HCT116 (cell line): ENCODE results near the gene PJA2. TPM values are rescaled to one million over a fixed set of nuclear protein-coding genes. Genes with fewer than 3 reads are reported as not detected.

Experiments
- ATAC-seq: fragments of 200-7000 bp; cut with Tn5 transposase; 2 replicates; pipeline ENCODE4 v1.9.1; 2020; ENCODE audit warnings: mild to moderate bottlenecking, moderate library complexity
- BruUV-seq: library from RNA; stranded (reverse); fragments of 400-500 nt; replicated peaks from 2 replicates; lab custom pipeline; 2021; lab: Mats Ljungman, UMichigan
- CTCF ChIA-PET: fragments of 300-600 bp; sonication (Branson Sonifier 250); formaldehyde crosslinking; loops from one replicate; lab custom pipeline; 2021; ENCODE audit warnings: antibody characterized with exemption; lab: Charles Lee
- POLR2A ChIA-PET: fragments of 300-600, 350-600 bp; sonication (Branson Sonifier 250); formaldehyde crosslinking; loops from one replicate; lab custom pipeline; 2021; ENCODE audit warnings: antibody characterized with exemption; lab: Charles Lee
- RAD21 ChIA-PET, 2 experiments: fragments of 300-600 bp; sonication (Branson Sonifier 250); formaldehyde crosslinking; loops; one replicate each; lab custom pipeline; 2023; ENCODE audit warnings: low total read pairs in 2 of 2; ENCODE audit not compliant: uncharacterized antibody in 2 of 2, unreplicated experiment in 2 of 2, low non-redundant PET in 1 of 2; lab: Charles Lee
- DNase-seq: peaks from one replicate; pipeline ENCODE4 v3.0.0-alpha.2; 2010; ENCODE audit warnings: low read depth, low spot score
- H2AFZ ChIP-seq: fragments of 200-600 bp; shearing (Covaris generic), sonication (generic); 2 replicates; pipeline ENCODE4 v1.6.1; 2017; ENCODE audit warnings: low read depth, mixed run types, mixed read lengths, antibody characterized with exemption, low read length; ENCODE audit not compliant: poor library complexity, severe bottlenecking
- H3K27ac ChIP-seq: 2 replicates; pipeline ENCODE4 v1.5.1; 2012; ENCODE audit warnings: low read depth, low read length
- H3K27me3 ChIP-seq: fragments of 200-600 bp; sonication (generic); 2 replicates; pipeline ENCODE4 v1.6.1; 2016; ENCODE audit warnings: mixed run types, low read length, mixed read lengths; ENCODE audit not compliant: insufficient read depth
- H3K36me3 ChIP-seq, 2 experiments: fragments of 200-500 bp in 1 of 2; fragments of 200-600 bp in 1 of 2; sonication (Bioruptor generic) in 1 of 2; sonication (generic) in 1 of 2; 2 replicates each; pipeline versions ENCODE4 v1.5.1 to v1.6.1; 2014 to 2016; ENCODE audit warnings: low read length in 2 of 2, inconsistent platforms in 1 of 2, mixed read lengths in 1 of 2, mixed run types in 1 of 2; ENCODE audit not compliant: insufficient read depth in 2 of 2, control insufficient read depth in 1 of 2
- H3K4me1 ChIP-seq, 2 experiments: fragments of 200-600 bp in 1 of 2; sonication (generic) in 1 of 2; 2 replicates each; pipeline versions ENCODE4 v1.5.1 to v1.6.1; 2012 to 2017; ENCODE audit warnings: low read length in 2 of 2, inconsistent platforms in 1 of 2, mild to moderate bottlenecking in 1 of 2, mixed read lengths in 1 of 2, mixed run types in 1 of 2, moderate library complexity in 1 of 2; ENCODE audit not compliant: insufficient read depth in 2 of 2, control insufficient read depth in 1 of 2
- H3K4me2 ChIP-seq: fragments of 200-600 bp; sonication (generic); 2 replicates; pipeline ENCODE4 v1.6.1; 2017; ENCODE audit warnings: mixed run types, low read length, mixed read lengths
- H3K4me3 ChIP-seq, 2 experiments: fragments of 200-600 bp in 1 of 2; sonication (generic) in 1 of 2; replicated peaks in 1 of 2; 2 replicates each; pipeline ENCODE4 v1.5.1; 2011 to 2016; ENCODE audit warnings: low read length in 2 of 2, control low read depth in 1 of 2, low read depth in 1 of 2, mild to moderate bottlenecking in 1 of 2, mixed read lengths in 1 of 2, mixed run types in 1 of 2
- H3K79me2 ChIP-seq: fragments of 200-600 bp; sonication (generic); 2 replicates; pipeline ENCODE4 v1.6.1; 2017; ENCODE audit warnings: mild to moderate bottlenecking, mixed run types, low read length, moderate library complexity, mixed read lengths; ENCODE audit not compliant: insufficient read depth
- H3K9ac ChIP-seq: fragments of 200-600 bp; sonication (generic); 2 replicates; pipeline ENCODE4 v1.6.1; 2016; ENCODE audit warnings: low read length, mixed read lengths
- H3K9me2 ChIP-seq: fragments of 200-600 bp; sonication (generic), shearing (Covaris generic); 2 replicates; pipeline ENCODE4 v1.6.1; 2017; ENCODE audit warnings: mixed run types, mild to moderate bottlenecking, moderate library complexity; ENCODE audit not compliant: insufficient read depth
- H3K9me3 ChIP-seq, 2 experiments: fragments of 200-500 bp in 1 of 2; fragments of 200-600 bp in 1 of 2; sonication (Bioruptor generic) in 1 of 2; sonication (generic) in 1 of 2; 2 replicates each; pipeline ENCODE4 v1.6.1; 2014 to 2017; ENCODE audit warnings: low read length in 2 of 2, mixed read lengths in 2 of 2, inconsistent platforms in 1 of 2, low read depth in 1 of 2, mild to moderate bottlenecking in 1 of 2, mixed run types in 1 of 2, moderate library complexity in 1 of 2; ENCODE audit not compliant: control insufficient read depth in 1 of 2, insufficient read depth in 1 of 2
- H4K20me1 ChIP-seq: fragments of 200-600 bp; sonication (generic), shearing (Covaris generic); 2 replicates; pipeline ENCODE4 v1.6.1; 2017; ENCODE audit warnings: mixed run types, mild to moderate bottlenecking, moderate library complexity; ENCODE audit not compliant: insufficient read depth
- CBX3 ChIP-seq: IDR thresholded peaks from 2 replicates; pipeline ENCODE4 v1.6.1; 2012; ENCODE audit warnings: low read depth
- CEBPB ChIP-seq: IDR thresholded peaks from 2 replicates; pipeline ENCODE4 v1.6.1; 2012; ENCODE audit warnings: low read depth
- CTCF ChIP-seq, 3 experiments: fragments of 200-600 bp in 1 of 3; sonication (generic) in 1 of 3; IDR thresholded peaks in 2 of 3; conservative IDR thresholded peaks in 1 of 3; 2 replicates each; pipeline ENCODE4 v1.5.1; 2012 to 2017; ENCODE audit warnings: low read depth in 2 of 3, low read length in 2 of 3, antibody characterized with exemption in 1 of 3, borderline replicate concordance in 1 of 3, control low read depth in 1 of 3, mild to moderate bottlenecking in 1 of 3, mixed read lengths in 1 of 3, mixed run types in 1 of 3, moderate library complexity in 1 of 3; ENCODE audit not compliant: insufficient read depth in 1 of 3
- ELF1 ChIP-seq: IDR thresholded peaks from 2 replicates; pipeline ENCODE4 v1.6.1; 2012; ENCODE audit warnings: low read depth, borderline replicate concordance
- EZH2 ChIP-seq: fragments of 200-600 bp; sonication (generic); IDR thresholded peaks from 2 replicates; pipeline ENCODE4 v1.6.1; 2017; ENCODE audit warnings: antibody characterized with exemption, mixed run types
- EZH2phosphoT487 ChIP-seq: fragments of 200-600 bp; IDR thresholded peaks from 2 replicates; pipeline ENCODE4 v1.6.1; 2018; ENCODE audit warnings: antibody characterized with exemption, borderline replicate concordance
- MAX ChIP-seq: IDR thresholded peaks from 2 replicates; pipeline ENCODE4 v1.6.1; 2012
- POLR2A ChIP-seq: IDR thresholded peaks from 2 replicates; pipeline ENCODE4 v1.7.0; 2011; ENCODE audit warnings: borderline replicate concordance; ENCODE audit not compliant: insufficient read depth, insufficient read length; ENCODE audit errors: extremely low read depth
- POLR2AphosphoS5 ChIP-seq: IDR thresholded peaks from 2 replicates; pipeline ENCODE4 v1.6.1; 2011; ENCODE audit warnings: mild to moderate bottlenecking, low read depth, low read length, moderate library complexity
- SIN3A ChIP-seq: IDR thresholded peaks from 2 replicates; pipeline ENCODE4 v1.6.1; 2012; ENCODE audit warnings: low read depth
- SP1 ChIP-seq: IDR thresholded peaks from 2 replicates; pipeline ENCODE4 v1.6.1; 2012; ENCODE audit warnings: low read depth
- SRF ChIP-seq: IDR thresholded peaks from 2 replicates; pipeline ENCODE4 v1.6.1; 2012; ENCODE audit warnings: low read depth
- TCF7L2 ChIP-seq: IDR thresholded peaks from 2 replicates; pipeline ENCODE4 v1.7.0; 2011; ENCODE audit warnings: borderline replicate concordance, inconsistent platforms; ENCODE audit not compliant: insufficient read depth, insufficient read length; ENCODE audit errors: extremely low read depth
- ZFX ChIP-seq: fragments of 450-650 bp; IDR thresholded peaks from 2 replicates; pipeline ENCODE4 v1.6.1; 2017
- ZNF274 ChIP-seq: fragments of 200-500 bp; sonication (Bioruptor generic); IDR thresholded peaks from 2 replicates; pipeline ENCODE4 v1.6.1; 2014; ENCODE audit warnings: mild to moderate bottlenecking, low read depth, low read length, inconsistent platforms
- intact Hi-C: fragments of 100-400 bp; cut with micrococcal nuclease; formaldehyde crosslinking; loops from 2 replicates; pipeline ENCODE4 v1.10.0; 2022
- total RNA-seq: library from RNA; stranded (reverse); gene quantifications from one replicate; pipeline ENCODE4 v1.2.1, GENCODE V29; 2021; ENCODE audit not compliant: unreplicated experiment
- TF ChIP-seq, protein P1 (sequence below): IDR thresholded peaks from 2 replicates; pipeline ENCODE4 v1.6.1; 2012; ENCODE audit warnings: low read depth

Gene PJA2
- total RNA-seq, 1 experiment from 2014 or later: 38.4 TPM

- intact Hi-C loops: no loop called here
- Histone ChIP-seq H4K20me1 (no peaks in the 10 kb centered on the region), H3K27me3 (no peaks in the 10 kb centered on the region), H3K79me2 (peaks cover 51% of the 10 kb centered on the region), H3K27ac (no peak overlapping the region), H2AFZ (no peak overlapping the region), H3K4me2 (peak overlapping the region; percentile 63; the same call in 1 of the 2 replicates), H3K4me1 (peaks cover 10 to 19% of the 10 kb centered on the region in 2 experiments), H3K36me3 (no peaks in the 10 kb centered on the region), H3K9ac (no peak overlapping the region), H3K9me3 (no peaks in the 10 kb centered on the region), H3K9me2 (no peaks in the 10 kb centered on the region), H3K4me3 (no peak overlapping the region)
- ChIA-PET POLR2A (no interaction called here), CTCF (no interaction called here), RAD21 (no interaction called here)
- ATAC-seq (no peak), DNase-seq (no peak)
- TF ChIP-seq ZNF274 (no peak), EZH2 (no peak)
- BruUV-seq: no TSS peak
These were observed 22.3 kb downstream of the PJA2 start for GRCh38 chr5:109387408-109387974.

GRCh38 chr5:109378095-109378494 lies 31.7 kb downstream of the PJA2 start:
- no peaks in the 10 kb centered on the region for H3K9me3 ChIP-seq
- DNase-seq (no peak), ATAC-seq (no peak)
- ChIA-PET RAD21 (no interaction called here), POLR2A (no interaction called here), CTCF (no interaction called here)
- H4K20me1 ChIP-seq: no peaks in the 10 kb centered on the region
- H3K79me2 ChIP-seq: no peaks in the 10 kb centered on the region
- peaks cover 10 to 11% of the 10 kb centered on the region in 2 experiments for H3K4me1 ChIP-seq
- no peaks in the 10 kb centered on the region for H3K27me3 ChIP-seq
- no peak overlapping the region for H2AFZ ChIP-seq
- BruUV-seq: no TSS peak
- H3K4me3 ChIP-seq: no peak overlapping the region
- no peak overlapping the region for H3K27ac ChIP-seq
- H3K9ac ChIP-seq: no peak overlapping the region
- intact Hi-C loops: no loop called here
- H3K9me2 ChIP-seq: no peaks in the 10 kb centered on the region
- peaks cover 4 to 10% of the 10 kb centered on the region in 2 experiments; a peak in 3 of 4 replicates for H3K36me3 ChIP-seq
- no peak overlapping the region for H3K4me2 ChIP-seq
- no peak for TF ChIP-seq POLR2A
- TF ChIP-seq POLR2AphosphoS5: no peak
- TF ChIP-seq EZH2phosphoT487: no peak
- no peak for TF ChIP-seq MAX
- TF ChIP-seq CTCF (IDR thresholded peaks at IDR 0.05 in 2 of 3, conservative IDR thresholded peaks at IDR 0.05 in 1 of 3; ENCODE audit: borderline replicate concordance in 1 of 3, insufficient read depth in 1 of 3, low read depth in 2 of 3, low read length in 2 of 3): no peak
- TF ChIP-seq, protein P1, sequence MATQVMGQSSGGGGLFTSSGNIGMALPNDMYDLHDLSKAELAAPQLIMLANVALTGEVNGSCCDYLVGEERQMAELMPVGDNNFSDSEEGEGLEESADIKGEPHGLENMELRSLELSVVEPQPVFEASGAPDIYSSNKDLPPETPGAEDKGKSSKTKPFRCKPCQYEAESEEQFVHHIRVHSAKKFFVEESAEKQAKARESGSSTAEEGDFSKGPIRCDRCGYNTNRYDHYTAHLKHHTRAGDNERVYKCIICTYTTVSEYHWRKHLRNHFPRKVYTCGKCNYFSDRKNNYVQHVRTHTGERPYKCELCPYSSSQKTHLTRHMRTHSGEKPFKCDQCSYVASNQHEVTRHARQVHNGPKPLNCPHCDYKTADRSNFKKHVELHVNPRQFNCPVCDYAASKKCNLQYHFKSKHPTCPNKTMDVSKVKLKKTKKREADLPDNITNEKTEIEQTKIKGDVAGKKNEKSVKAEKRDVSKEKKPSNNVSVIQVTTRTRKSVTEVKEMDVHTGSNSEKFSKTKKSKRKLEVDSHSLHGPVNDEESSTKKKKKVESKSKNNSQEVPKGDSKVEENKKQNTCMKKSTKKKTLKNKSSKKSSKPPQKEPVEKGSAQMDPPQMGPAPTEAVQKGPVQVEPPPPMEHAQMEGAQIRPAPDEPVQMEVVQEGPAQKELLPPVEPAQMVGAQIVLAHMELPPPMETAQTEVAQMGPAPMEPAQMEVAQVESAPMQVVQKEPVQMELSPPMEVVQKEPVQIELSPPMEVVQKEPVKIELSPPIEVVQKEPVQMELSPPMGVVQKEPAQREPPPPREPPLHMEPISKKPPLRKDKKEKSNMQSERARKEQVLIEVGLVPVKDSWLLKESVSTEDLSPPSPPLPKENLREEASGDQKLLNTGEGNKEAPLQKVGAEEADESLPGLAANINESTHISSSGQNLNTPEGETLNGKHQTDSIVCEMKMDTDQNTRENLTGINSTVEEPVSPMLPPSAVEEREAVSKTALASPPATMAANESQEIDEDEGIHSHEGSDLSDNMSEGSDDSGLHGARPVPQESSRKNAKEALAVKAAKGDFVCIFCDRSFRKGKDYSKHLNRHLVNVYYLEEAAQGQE: no peak
- no peak for TF ChIP-seq ZFX
- TF ChIP-seq ZNF274: no peak
- TF ChIP-seq CBX3: no peak
- TF ChIP-seq CEBPB: no peak
- TF ChIP-seq SIN3A: no peak
- TF ChIP-seq EZH2: no peak
- no peak for TF ChIP-seq SP1
- TF ChIP-seq TCF7L2: no peak
- no peak for TF ChIP-seq SRF
- TF ChIP-seq ELF1: no peak
